IPS-NIHi11 (cell line): Measurements from ENCODE around the gene LAT.
A peak's percentile ranks its signal among the peaks of the same experiment; 100 is the strongest.

Experiments used
- DNase-seq: peaks from one replicate; pipeline ENCODE4 v3.0.0; 2012; ENCODE audit warnings: mixed read lengths, low spot score

The LAT gene

DNA sequence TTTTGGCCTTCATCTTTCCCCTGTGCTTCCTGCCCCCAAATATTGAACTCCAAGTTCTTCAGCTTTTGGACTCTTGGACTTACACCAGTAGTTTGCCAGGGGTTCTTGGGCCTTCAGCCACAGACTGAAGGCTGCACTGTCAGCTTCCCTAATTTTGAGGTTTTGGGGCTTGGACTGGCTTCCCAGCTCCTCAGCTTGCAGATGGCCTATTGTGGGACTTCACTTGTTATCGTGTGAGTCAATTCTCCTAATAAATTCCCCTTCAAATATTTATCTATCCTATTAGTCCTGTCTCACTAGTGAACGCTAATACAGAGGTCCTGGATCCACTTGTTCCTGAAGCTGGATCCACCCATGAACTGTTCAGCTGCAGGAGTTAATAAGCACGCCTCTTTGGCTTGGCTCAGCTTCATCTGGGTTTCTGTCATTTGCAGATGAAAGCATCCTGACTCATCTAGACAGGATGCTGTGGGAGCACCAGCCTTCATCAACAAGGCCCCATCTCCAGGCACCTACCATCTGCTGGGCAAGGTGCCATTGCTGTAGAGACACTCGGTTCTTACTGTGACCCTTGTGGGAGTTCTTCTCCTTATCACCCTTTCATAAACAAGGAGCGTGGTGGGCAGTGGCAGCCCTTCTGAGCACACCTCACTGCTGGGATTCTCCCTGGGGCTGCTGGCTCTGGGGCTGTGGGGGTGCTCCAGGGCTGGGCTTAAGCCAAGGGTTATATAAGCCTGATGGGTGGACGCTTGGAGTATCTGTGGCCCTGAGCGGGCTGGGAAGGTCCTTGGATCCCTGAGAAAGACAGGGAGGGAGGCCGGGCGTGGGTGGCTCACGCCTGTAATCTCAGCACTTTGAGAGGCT is 23.1 kb downstream of the LAT start:
- no peak for DNase-seq

DNA sequence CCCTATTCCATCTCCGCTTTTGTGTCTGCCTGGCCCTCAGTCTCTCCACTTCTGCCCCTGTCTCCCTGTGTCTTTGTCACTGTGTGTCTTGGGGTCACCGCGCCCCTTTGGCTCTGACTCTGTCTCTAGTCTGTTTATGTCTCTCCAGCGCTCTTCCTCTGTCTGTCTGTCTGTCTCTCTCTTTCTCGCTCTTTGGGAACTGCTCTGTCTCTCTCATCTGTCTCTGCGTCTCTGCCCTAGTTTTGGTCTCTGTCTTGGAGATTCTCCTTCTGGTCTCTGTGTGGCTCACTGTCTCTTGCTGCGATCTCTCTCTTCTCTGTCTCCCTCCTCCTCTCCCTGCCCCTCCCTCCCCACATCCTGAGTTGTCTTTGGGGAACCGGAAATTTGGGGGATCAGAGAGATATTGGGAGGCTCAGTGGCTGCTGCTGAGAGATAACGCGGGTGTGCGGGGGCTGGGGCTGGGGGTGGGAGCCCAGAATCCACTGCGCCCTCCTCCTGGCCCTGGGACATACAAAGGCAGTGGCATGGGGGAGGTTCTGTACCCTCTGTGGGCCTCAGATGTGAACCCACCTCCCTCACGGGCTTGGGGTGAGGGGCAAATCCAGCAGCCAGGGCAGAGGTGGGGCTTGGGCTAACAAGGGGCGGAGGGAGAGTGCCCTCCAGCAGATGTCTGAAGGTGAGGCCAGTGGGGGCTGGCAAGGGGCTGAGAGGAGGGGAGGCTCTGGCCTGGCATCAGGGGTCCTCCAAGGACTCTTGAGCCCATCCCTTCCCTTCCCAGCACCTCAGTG is 24.4 kb downstream of the LAT start:
- DNase-seq, result no peak

DNA sequence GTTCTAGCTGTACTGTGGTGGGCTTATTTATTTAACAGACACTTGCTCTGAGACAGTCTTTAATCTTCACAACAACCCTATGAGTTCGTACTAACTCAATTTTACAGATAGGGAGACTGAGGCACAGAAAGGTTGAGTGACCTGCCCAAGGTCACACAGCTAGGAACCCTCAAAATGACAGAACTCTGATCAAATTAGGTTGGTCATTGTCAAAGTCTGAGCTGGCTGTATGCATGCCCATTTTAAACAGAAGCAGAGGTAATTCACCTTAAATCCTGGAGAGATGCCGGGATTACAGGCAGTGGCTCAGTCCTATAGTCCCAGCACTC is 24.9 kb downstream of the LAT start:
- DNase-seq, result no peak

DNA sequence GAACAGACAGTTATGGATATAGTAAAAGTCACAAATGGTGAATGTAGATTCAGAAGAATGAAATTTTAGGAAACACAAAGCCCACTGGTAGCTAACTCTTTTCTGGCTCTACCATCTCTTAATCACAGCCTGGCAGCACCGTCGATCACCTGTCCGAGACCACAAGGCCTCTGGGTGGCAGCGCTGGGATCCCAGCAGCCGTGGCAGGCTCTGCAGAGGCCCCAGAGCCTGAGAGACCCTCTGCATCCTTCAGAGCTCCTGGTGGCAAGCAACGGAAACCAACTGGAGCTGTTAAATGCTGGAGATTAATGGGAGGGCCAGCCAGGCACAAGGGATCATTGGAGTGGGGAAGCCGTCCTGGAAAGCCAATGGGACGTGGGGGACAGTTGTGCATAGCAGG is 26.3 kb downstream of the LAT start:
- peak; percentile 68 for DNase-seq

DNA sequence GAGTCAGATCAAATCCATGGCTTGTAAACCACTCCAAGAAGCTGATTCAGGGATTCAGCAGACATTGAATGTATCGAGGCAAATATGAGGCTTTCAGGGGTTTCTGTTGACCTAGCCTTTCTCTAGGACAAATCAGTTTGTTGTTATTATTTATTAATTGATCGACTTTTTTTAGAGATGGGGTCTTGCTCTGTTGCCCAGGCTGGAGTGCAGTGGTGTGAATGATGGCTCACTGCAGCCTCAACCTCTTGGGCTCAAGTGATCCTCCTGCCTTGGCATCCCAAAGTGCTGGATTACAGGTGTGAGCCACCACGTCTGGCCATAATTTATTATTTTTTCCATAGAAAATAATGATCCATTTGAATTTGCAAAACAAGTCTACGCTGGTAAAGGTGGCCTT is 27.0 kb downstream of the LAT start:
- DNase-seq, result no peak

DNA sequence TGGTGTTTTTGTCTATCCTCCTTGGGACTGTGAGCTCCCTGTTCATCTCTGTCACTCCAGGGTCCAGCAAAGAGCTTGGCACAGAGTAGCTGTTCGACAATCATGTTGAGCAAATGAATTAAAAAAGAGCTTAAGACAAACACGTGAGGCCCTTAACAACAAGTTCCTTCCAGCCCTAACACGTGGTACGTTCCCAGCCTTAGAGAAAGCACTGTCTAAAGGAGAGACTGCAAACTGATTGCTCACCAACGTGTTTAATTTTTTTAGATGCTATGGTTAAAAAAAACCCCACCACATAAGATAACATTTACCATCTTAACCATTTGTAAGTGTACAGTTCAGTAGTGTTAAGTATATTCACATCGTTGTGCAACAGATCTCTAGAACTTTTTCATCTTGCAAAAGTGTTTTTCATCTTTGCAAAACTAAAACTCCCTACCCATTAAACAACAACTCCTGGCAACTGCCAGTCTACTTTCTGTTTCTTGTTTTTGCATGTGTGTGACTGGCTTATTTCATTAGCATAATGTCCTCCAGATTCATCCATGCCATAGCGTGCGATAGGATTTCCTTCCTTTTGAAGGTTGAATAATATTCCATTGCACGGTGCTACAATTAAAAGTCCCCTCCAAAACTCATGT is 28.2 kb downstream of the LAT start:
- no peak for DNase-seq

DNA sequence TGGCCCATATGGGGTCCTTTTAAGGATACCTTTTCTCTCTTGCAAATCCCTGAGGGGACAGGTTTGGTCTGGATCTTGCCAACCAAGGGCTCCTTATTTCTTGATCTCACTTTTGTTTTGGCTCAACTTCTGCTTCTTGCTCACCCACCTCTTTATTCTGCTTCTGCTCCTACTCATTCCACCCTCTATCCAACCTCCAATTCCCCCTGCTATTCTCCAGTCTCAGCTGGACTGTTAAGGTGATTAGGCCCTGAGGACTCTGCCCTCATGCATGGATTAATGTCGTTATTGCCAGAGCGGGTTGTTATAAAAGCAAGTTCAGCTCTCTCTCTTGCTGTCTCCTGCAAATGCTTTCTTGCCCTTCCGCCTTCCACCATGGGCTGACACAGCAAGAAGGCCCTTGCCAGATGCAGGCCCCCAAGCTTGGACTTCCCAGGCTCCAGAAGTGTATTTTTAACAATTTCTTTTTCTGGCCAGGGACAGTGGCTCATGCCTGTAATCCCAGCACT is 29.8 kb downstream of the LAT start:
- no peak for DNase-seq

DNA sequence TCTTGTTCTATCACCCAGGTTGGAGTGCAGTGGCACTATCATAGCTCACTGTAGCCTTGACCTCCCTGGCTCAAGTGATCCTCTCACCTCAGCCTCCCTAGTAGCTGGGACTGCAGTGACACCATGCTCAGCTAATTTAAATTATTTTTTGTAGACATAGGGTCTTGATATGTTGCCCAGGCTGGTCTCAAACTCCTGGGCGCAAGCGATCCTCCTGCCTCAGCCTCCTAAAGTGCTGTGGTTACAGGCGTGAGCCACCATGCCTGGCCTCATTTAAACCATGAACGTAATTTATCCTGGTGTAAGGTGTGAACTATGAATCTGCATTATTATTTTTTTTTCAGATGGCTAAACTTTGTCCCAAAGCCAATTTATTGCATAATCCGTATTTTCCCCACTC is 37.3 kb downstream of the LAT start:
- DNase-seq, result no peak

DNA sequence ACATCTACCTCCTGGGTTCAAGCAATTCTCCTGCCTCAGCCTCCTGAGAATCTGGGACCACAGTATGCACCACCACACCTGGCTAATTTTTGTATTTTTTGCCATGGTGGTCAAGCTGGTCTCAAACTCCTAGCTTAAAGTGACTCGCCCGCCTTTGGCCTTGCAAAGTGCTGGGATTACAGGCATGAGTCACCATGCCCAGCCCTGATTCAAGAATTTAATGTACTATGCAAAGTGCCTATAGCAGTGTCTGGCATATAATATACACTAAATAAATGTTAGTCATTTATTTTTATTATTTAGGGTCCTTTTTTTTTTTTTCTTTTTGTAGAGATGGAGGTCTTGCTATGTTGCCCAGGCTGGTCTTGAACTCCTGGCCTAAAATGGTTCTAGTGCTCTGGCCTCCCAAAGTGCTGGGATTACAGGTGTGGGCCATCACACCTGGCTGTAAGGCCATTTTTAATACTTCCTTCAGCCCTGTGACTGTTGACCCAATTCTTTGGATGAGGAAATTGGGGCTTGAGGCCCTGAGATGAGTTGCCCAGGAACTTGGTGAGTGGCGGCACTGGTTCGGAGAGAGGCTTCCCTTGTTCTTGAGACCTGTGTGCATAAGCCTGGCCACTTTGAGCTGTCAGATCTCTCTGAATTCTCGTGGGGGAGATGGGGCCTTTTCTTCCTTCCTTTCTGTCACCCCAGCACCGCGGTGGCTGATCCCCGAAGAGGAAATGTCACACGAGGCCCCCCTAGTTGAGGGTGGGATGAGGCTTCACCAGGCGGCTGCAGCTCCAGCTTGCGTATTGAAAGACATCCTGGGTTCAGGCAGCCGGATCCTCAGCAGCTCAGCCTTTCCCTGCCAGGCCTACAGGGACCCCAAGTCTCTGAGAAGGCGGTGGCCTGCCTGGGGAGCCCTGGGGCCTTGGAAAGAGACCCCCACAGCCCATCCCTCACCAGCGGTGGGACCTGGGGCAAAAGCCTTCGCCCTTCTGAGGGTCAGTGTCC is 38.7 kb downstream of the LAT start:
- DNase-seq, result no peak

DNA sequence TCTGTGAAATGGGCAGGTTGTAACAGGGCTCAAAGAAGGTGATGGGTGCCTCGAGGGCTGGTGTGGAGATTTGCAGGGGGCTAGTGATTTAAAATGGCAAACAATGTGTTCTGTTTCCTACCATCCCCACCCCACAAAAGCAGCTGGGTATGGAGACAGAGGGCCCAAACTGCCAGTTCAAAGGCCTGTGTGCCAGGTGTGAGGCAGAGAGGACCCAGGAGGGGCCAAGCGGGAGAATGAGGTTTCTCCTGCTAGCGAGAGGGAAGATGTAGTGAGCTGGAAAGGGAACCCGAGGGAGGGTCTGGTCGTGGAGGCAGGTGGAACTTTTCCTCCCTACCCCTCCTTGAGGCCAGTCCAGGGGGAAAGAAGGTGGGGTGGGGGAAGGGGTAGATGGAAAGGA is 39.4 kb downstream of the LAT start:
- no peak for DNase-seq

DNA sequence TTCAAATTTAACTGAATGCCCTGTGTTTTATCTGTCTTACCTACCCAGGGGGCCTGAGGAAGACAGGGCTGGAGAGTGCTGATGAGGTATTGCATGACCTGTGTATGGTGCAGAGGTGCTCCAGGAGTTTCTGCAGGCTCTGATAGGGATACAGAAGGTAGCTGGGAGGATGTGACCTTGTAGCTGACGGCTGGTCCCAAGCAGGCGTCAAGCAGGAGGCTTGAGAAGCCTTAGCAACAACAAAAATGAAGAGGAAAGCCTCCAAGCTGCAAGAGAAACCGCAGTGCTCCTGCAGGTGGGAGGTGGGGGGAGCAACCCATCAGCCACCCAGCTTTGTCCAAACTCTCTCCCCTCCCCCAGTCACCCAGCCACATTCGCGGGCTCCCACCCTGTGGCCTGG is 40.4 kb downstream of the LAT start:
- DNase-seq, result no peak

DNA sequence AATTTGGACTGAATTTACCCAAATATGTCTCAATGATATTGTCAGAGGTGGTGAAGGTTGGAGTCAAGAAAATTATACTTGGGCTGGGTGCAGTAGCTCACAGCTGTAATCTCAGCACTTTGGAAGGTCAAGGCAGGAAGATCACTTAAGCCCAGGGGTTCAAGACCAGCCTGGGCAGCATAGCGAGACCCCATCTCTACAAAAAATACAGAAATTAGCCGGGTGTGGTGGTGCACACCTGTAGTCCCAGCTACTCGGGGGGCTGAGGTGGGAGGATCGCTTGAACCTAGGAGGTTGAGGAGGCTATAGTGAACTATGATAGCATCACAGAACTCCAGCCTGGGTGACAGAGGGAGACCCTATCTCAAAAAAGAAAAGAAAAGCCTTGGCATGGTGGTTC is 40.9 kb downstream of the LAT start:
- DNase-seq, result no peak

DNA sequence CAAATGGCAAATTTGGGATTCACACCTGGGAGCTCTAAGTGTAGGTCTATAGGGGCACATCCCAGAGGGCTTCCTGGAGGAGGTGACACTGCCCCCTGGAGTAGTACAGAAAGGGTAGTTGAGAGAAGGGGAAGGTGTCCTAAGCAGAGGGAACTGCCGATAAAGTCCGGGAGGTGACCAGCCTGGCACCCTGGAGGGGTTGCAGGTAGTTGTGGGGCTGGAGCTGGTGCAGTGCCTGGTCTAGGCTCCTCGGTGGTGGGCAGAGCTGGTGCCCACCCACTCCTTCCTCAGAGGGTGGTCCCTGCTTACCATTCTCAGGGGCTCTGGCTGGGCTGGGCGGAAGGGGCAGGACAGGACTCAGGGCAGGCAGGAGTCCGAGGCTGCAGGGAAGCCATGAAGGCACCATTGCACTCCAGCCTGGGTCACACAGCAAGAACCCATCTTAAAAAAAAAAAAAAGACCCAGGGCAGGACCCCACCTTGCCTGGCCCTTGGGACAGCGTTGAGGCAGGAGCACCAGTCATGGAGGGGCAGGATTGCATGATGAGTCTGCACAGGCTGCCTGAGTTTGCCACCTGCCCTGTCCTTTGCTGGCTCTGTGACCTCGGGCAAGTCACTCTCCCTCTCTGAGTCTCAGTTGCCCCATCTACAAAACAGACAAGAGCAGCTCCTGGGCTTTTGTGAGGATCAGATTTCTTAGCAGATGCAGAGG is 43.8 kb downstream of the LAT start:
- no peak for DNase-seq

DNA sequence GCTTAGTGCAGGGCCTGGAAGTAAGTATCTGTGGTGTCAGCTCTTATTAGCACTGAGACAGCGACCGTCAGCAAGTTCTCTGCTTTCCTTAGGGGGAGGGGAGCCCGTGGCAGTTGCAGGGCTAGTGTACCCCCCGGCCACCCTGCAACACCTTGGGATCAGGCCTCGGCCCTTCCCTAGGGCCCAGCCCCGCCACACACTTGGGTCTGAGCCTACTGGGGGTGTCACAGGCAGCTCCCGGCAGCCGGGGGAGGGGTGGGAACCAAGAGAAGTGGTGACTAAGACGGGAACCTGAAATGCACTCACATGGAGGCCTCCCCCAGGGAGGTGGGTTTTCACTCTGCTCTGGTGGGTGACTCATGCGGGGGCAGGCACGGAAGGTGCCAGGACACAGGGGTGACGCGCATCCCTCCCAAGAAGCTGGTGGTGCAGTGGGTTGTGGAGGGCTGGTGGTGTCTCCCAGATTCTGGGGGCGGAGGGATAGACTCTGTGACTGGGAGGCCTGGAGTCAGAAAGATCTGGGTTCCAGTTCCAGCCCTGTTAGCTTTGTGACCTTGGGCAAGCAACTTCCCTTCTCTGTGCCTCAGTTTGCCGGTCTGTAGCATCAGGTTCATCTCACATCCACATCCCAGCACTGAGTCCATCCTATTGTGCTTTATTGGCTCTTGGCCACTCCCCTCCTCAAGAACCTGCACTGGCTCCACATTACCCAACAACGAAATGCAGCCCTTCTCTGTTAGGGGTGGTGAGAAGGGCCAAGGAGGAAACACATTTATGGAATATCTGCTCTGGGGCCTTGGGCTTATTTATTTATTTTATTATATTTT is 44.5 kb downstream of the LAT start:
- peak; percentile 38 for DNase-seq

DNA sequence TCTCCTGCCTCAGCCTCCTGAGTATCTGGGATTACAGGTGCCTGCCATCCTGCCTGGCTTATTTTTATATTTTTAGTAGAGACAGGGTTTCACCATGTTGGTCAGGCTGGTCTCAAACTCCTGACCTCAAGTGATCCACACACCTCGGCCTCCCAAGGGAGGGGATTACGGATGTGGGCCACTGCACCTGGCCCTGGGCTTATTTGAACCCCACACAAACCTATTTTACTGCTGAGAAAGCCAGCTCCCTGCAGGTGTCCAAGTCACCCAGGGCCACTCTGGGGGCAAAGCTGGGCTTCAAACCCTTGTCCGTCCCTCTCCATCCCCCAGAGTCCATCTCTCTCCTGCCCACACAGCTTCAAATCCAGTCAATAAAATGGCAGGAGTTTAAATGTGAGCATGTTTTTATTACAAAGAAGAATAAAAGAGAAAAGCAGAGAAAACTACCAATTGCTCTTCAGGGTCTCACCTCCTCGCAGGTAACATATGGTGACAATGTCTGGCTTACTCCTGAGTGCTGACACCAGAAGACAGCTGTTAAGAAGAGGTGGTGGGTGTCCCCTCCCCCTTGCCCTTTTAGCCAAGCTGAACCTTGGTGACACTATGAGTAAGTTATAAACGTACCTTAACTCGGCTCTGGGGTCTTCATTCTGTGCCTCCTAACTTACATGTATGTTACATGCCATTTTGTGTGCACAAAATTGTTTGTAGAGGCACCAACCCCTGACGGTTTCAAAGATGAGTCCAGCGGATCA is 45.4 kb downstream of the LAT start:
- no peak for DNase-seq
